Neutrophil (primary cell): ENCODE data around the gene GOLGB1.

Experiments
- H3K27ac ChIP-seq: fragments of 200-600 bp; sonication (generic); 2 replicates; pipeline ENCODE4 v1.5.1; 2016; ENCODE audit warnings: mild to moderate bottlenecking, moderate library complexity
- H3K27me3 ChIP-seq: fragments of 200-600 bp; sonication (generic); 2 replicates; pipeline ENCODE4 v1.6.0; 2016; ENCODE audit warnings: mild to moderate bottlenecking
- H3K36me3 ChIP-seq: fragments of 200-600 bp; sonication (generic); 2 replicates; pipeline ENCODE4 v1.5.1; 2017
- H3K4me1 ChIP-seq, 2 experiments: fragments of 200-600 bp in 1 of 2; sonication (generic) in 1 of 2; 1 replicate in 1 of 2; 2 replicates in 1 of 2; pipeline versions ENCODE4 v1.5.1 to v1.6.1; 2013 to 2016; ENCODE audit warnings: low read depth in 1 of 2, low read length in 1 of 2, mild to moderate bottlenecking in 1 of 2, moderate library complexity in 1 of 2; ENCODE audit not compliant: control insufficient read depth in 1 of 2, insufficient read depth in 1 of 2
- H3K4me3 ChIP-seq, 2 experiments: fragments of 200-600 bp in 1 of 2; sonication (generic) in 1 of 2; 1 replicate in 1 of 2; 2 replicates in 1 of 2; pipeline ENCODE4 v1.5.1; 2013 to 2016; ENCODE audit warnings: low read depth in 1 of 2, low read length in 1 of 2, mild to moderate bottlenecking in 1 of 2, moderate library complexity in 1 of 2
- H3K9me3 ChIP-seq: fragments of 200-600 bp; sonication (generic); 2 replicates; pipeline ENCODE4 v1.5.1; 2016
- CTCF ChIP-seq: fragments of 200-600 bp; sonication (generic); IDR thresholded peaks from 2 replicates; pipeline ENCODE4 v1.5.1; 2016; ENCODE audit warnings: antibody characterized with exemption

GOLGB1 gene

GRCh38 chr3:121670676-121671075 is 78.9 kb downstream of the GOLGB1 start:
- peaks cover 7% of the 10 kb centered on the region for H3K36me3 ChIP-seq
- no peak for TF ChIP-seq CTCF
- H3K27ac ChIP-seq: peak overlapping the region; percentile 82

GRCh38 chr3:121667333-121667732 is 82.2 kb downstream of the GOLGB1 start:
- Histone ChIP-seq H3K4me3 (peak overlapping the region; percentile 49 to 54), H3K27ac (peak overlapping the region; percentile 98), H3K4me1 (peaks cover 47 to 56% of the 10 kb centered on the region in 2 experiments), H3K9me3 (no peaks in the 10 kb centered on the region), H3K36me3 (peaks cover 7% of the 10 kb centered on the region), H3K27me3 (no peaks in the 10 kb centered on the region)
- no peak for TF ChIP-seq CTCF

More at GRCh38 chr3:121670676-121671075, 78.9 kb downstream of the GOLGB1 start:
- Histone ChIP-seq H3K27me3 (no peaks in the 10 kb centered on the region), H3K9me3 (no peaks in the 10 kb centered on the region), H3K4me3 (no peak overlapping the region), H3K4me1 (peaks cover 37 to 43% of the 10 kb centered on the region in 2 experiments)

- no peak for TF ChIP-seq CTCF
- H3K36me3 ChIP-seq: peaks cover 7% of the 10 kb centered on the region
- H3K27me3 ChIP-seq: no peaks in the 10 kb centered on the region
- no peak overlapping the region for H3K4me3 ChIP-seq
- H3K4me1 ChIP-seq: peaks cover 59 to 61% of the 10 kb centered on the region in 2 experiments
- H3K9me3 ChIP-seq: no peaks in the 10 kb centered on the region
- peak overlapping the region; percentile 98 for H3K27ac ChIP-seq
These were observed 84.1 kb downstream of the GOLGB1 start for GRCh38 chr3:121665488-121665887.

- H3K36me3 ChIP-seq: peaks cover 13% of the 10 kb centered on the region
- H3K27ac ChIP-seq: peak overlapping the region; percentile 98
- TF ChIP-seq CTCF: no peak
- H3K9me3 ChIP-seq: no peaks in the 10 kb centered on the region
- no peaks in the 10 kb centered on the region for H3K27me3 ChIP-seq
- peaks cover 64 to 76% of the 10 kb centered on the region in 2 experiments for H3K4me1 ChIP-seq
- no peak overlapping the region for H3K4me3 ChIP-seq
These were observed 86.2 kb downstream of the GOLGB1 start for GRCh38 chr3:121663171-121663847.

- H3K4me3 ChIP-seq: no peak overlapping the region
- no peaks in the 10 kb centered on the region for H3K27me3 ChIP-seq
- peaks cover 64 to 76% of the 10 kb centered on the region in 2 experiments for H3K4me1 ChIP-seq
- no peak for TF ChIP-seq CTCF
- H3K36me3 ChIP-seq: peaks cover 19% of the 10 kb centered on the region
- H3K9me3 ChIP-seq: no peaks in the 10 kb centered on the region
- peak overlapping the region; percentile 98 for H3K27ac ChIP-seq
These were observed 86.8 kb downstream of the GOLGB1 start for GRCh38 chr3:121662742-121663141.
